Ectodermal cell (in vitro differentiated cells): ENCODE data around the gene PDIA3.
A peak's percentile ranks its signal among the peaks of the same experiment; 100 is the strongest.

ENCODE experiments used
- H3K27ac ChIP-seq: 2 replicates; pipeline ENCODE4 v1.7.0; 2013; ENCODE audit warnings: mild to moderate bottlenecking, low read depth, low read length; ENCODE audit not compliant: insufficient read depth, poor library complexity, severe bottlenecking
- H3K27me3 ChIP-seq: 2 replicates; pipeline ENCODE4 v1.7.0; 2013; ENCODE audit warnings: mild to moderate bottlenecking, low read length; ENCODE audit not compliant: insufficient read depth, control insufficient read depth, poor library complexity, severe bottlenecking
- H3K36me3 ChIP-seq: one replicate; pipeline ENCODE4 v1.7.0; 2013; ENCODE audit warnings: low read length; ENCODE audit not compliant: control insufficient read depth, insufficient read depth
- H3K4me1 ChIP-seq: one replicate; pipeline ENCODE4 v1.7.0; 2013; ENCODE audit warnings: low read length; ENCODE audit not compliant: control insufficient read depth, insufficient read depth
- H3K4me3 ChIP-seq: 2 replicates; pipeline ENCODE4 v1.7.0; 2013; ENCODE audit warnings: low read depth, low read length, control low read depth; ENCODE audit not compliant: insufficient read depth
- H3K9me3 ChIP-seq: 2 replicates; pipeline ENCODE4 v1.7.0; 2013; ENCODE audit warnings: mild to moderate bottlenecking, low read length, moderate library complexity; ENCODE audit not compliant: control insufficient read depth
- WGBS, 2 experiments: methylation state at CpG; one replicate each; pipeline ENCODE4 v1.1.7; 2013; ENCODE audit warnings: missing lambda C conversion rate in 2 of 2; 5-methylcytosine and 5-hydroxymethylcytosine counted together

The PDIA3 gene

GRCh38 chr15:43749690-43750345 is 3.6 kb downstream of the PDIA3 start:
- H3K9me3 ChIP-seq, result no peaks in the 10 kb centered on the region
- no peak overlapping the region for H3K27ac ChIP-seq
- H3K27me3 ChIP-seq, result no peaks in the 10 kb centered on the region
- H3K36me3 ChIP-seq, result peaks cover 5% of the 10 kb centered on the region
- H3K4me1 ChIP-seq, result no peaks in the 10 kb centered on the region
- H3K4me3 ChIP-seq, result no peak overlapping the region
- 91 to 95% methylated on average over 12 of the region's 12 CpGs for WGBS, 2 experiments

GRCh38 chr15:43751885-43752284 is 5.6 kb downstream of the PDIA3 start:
- Histone ChIP-seq H3K27me3 (no peaks in the 10 kb centered on the region), H3K4me3 (no peak overlapping the region), H3K36me3 (peaks cover 20% of the 10 kb centered on the region), H3K4me1 (no peaks in the 10 kb centered on the region), H3K9me3 (no peaks in the 10 kb centered on the region), H3K27ac (no peak overlapping the region)
- WGBS, 2 experiments, result 92 to 95% methylated on average over 6 of the region's 6 CpGs

- Histone ChIP-seq H3K27ac (no peak overlapping the region), H3K36me3 (peaks cover 71% of the 10 kb centered on the region), H3K4me1 (no peaks in the 10 kb centered on the region), H3K9me3 (no peaks in the 10 kb centered on the region), H3K4me3 (no peak overlapping the region), H3K27me3 (no peaks in the 10 kb centered on the region)
- WGBS, 2 experiments, result 93 to 96% methylated on average over 6 of the region's 6 CpGs
Measured at GRCh38 chr15:43762824-43763223, 16.6 kb downstream of the PDIA3 start.

- no peak overlapping the region for H3K4me3 ChIP-seq
- WGBS, 2 experiments, result 97 to 99% methylated on average over 2 of the region's 2 CpGs
- no peaks in the 10 kb centered on the region for H3K27me3 ChIP-seq
- no peaks in the 10 kb centered on the region for H3K9me3 ChIP-seq
- H3K36me3 ChIP-seq, result peaks cover 77% of the 10 kb centered on the region
- H3K27ac ChIP-seq, result no peak overlapping the region
- no peaks in the 10 kb centered on the region for H3K4me1 ChIP-seq
Measured at GRCh38 chr15:43763819-43764446, 17.7 kb downstream of the PDIA3 start.

- Histone ChIP-seq H3K9me3 (no peaks in the 10 kb centered on the region), H3K4me3 (no peak overlapping the region), H3K4me1 (no peaks in the 10 kb centered on the region), H3K36me3 (peaks cover 70% of the 10 kb centered on the region), H3K27ac (no peak overlapping the region), H3K27me3 (no peaks in the 10 kb centered on the region)
- 65 to 74% methylated on average over 3 to 5 of the region's 5 CpGs for WGBS, 2 experiments
Measured at GRCh38 chr15:43769584-43770228, 23.5 kb downstream of the PDIA3 start.

- Histone ChIP-seq H3K9me3 (no peaks in the 10 kb centered on the region), H3K27ac (no peak overlapping the region), H3K36me3 (peaks cover 49% of the 10 kb centered on the region), H3K4me1 (no peaks in the 10 kb centered on the region), H3K4me3 (no peak overlapping the region), H3K27me3 (peaks cover 15% of the 10 kb centered on the region)
- 95 to 97% methylated on average over 2 of the region's 2 CpGs for WGBS, 2 experiments
Measured at GRCh38 chr15:43771816-43772215, 25.6 kb downstream of the PDIA3 start.

GRCh38 chr15:43772624-43773023 is 26.4 kb downstream of the PDIA3 start:
- H3K27ac ChIP-seq, result no peak overlapping the region
- H3K4me3 ChIP-seq, result no peak overlapping the region
- peaks cover 42% of the 10 kb centered on the region for H3K36me3 ChIP-seq
- H3K27me3 ChIP-seq, result peaks cover 20% of the 10 kb centered on the region
- no peaks in the 10 kb centered on the region for H3K4me1 ChIP-seq
- H3K9me3 ChIP-seq, result no peaks in the 10 kb centered on the region

GRCh38 chr15:43774062-43774461 is 27.8 kb downstream of the PDIA3 start:
- Histone ChIP-seq H3K36me3 (peaks cover 30% of the 10 kb centered on the region), H3K9me3 (no peaks in the 10 kb centered on the region), H3K27me3 (peaks cover 20% of the 10 kb centered on the region), H3K27ac (no peak overlapping the region), H3K4me1 (no peaks in the 10 kb centered on the region), H3K4me3 (no peak overlapping the region)
- 88 to 93% methylated on average over 4 of the region's 4 CpGs for WGBS, 2 experiments

GRCh38 chr15:43775411-43775965 is 29.2 kb downstream of the PDIA3 start:
- H3K27me3 ChIP-seq, result peaks cover 20% of the 10 kb centered on the region
- WGBS, 2 experiments, result 94 to 100% methylated on average over 1 of the region's 1 CpG

GRCh38 chr15:43776101-43776717 is 30.0 kb downstream of the PDIA3 start:
- peaks cover 20% of the 10 kb centered on the region for H3K27me3 ChIP-seq
- no peaks in the 10 kb centered on the region for H3K9me3 ChIP-seq
- no peak overlapping the region for H3K27ac ChIP-seq
- 3 to 4% methylated on average over 35 of the region's 35 CpGs for WGBS, 2 experiments
- peak overlapping the region; percentile 51 for H3K4me3 ChIP-seq
- H3K36me3 ChIP-seq, result peaks cover 11% of the 10 kb centered on the region
- H3K4me1 ChIP-seq, result no peaks in the 10 kb centered on the region

More at GRCh38 chr15:43775411-43775965, 29.2 kb downstream of the PDIA3 start:
- no peaks in the 10 kb centered on the region for H3K9me3 ChIP-seq
- no peak overlapping the region for H3K4me3 ChIP-seq
- H3K36me3 ChIP-seq, result peaks cover 18% of the 10 kb centered on the region
- H3K27ac ChIP-seq, result no peak overlapping the region
- no peaks in the 10 kb centered on the region for H3K4me1 ChIP-seq
